BE2C (cell line): ENCODE results near the gene APOH.

Experiments used
- DNase-seq: peaks from one replicate; pipeline ENCODE4 v3.0.0-alpha.2; 2020
- H3K27me3 ChIP-seq: fragments of 250-450 bp; sonication (Bioruptor Pico); 2 replicates; pipeline ENCODE4 v1.5.1; 2020; ENCODE audit warnings: mild to moderate bottlenecking
- H3K36me3 ChIP-seq: fragments of 250-450 bp; sonication (Bioruptor Pico); 2 replicates; pipeline ENCODE4 v1.5.1; 2020; ENCODE audit warnings: mild to moderate bottlenecking
- H3K4me1 ChIP-seq: fragments of 250-450 bp; sonication (Bioruptor Pico); 2 replicates; pipeline ENCODE4 v1.5.1; 2020
- H3K4me3 ChIP-seq: 2 replicates; pipeline ENCODE4 v1.5.1; 2011; ENCODE audit warnings: low read depth, low read length
- H3K9me3 ChIP-seq: fragments of 250-450 bp; sonication (Bioruptor Pico); 2 replicates; pipeline ENCODE4 v1.5.1; 2020
- CTCF ChIP-seq: IDR thresholded peaks from 2 replicates; pipeline ENCODE4 v1.5.1; 2012; ENCODE audit warnings: mild to moderate bottlenecking, low read depth, low read length

APOH gene

GRCh38 chr17:66221343-66221742 lies 7.9 kb downstream of the APOH start:
- peaks cover 8% of the 10 kb centered on the region for H3K27me3 ChIP-seq
- no peaks in the 10 kb centered on the region for H3K9me3 ChIP-seq
- H3K4me1 ChIP-seq: no peaks in the 10 kb centered on the region
- no peak for TF ChIP-seq CTCF
- no peaks in the 10 kb centered on the region for H3K36me3 ChIP-seq
- no peak for DNase-seq
- H3K4me3 ChIP-seq: no peak overlapping the region

GRCh38 chr17:66220079-66220835 lies 9.0 kb downstream of the APOH start:
- H3K27me3 ChIP-seq: peaks cover 8% of the 10 kb centered on the region
- H3K4me3 ChIP-seq: no peak overlapping the region
- no peaks in the 10 kb centered on the region for H3K4me1 ChIP-seq
- TF ChIP-seq CTCF: no peak
- H3K36me3 ChIP-seq: no peaks in the 10 kb centered on the region
- DNase-seq: no peak
- no peaks in the 10 kb centered on the region for H3K9me3 ChIP-seq

GRCh38 chr17:66215529-66215911 lies 13.7 kb downstream of the APOH start:
- Histone ChIP-seq H3K4me1 (no peaks in the 10 kb centered on the region), H3K4me3 (no peak overlapping the region), H3K36me3 (no peaks in the 10 kb centered on the region), H3K9me3 (no peaks in the 10 kb centered on the region), H3K27me3 (peaks cover 3% of the 10 kb centered on the region; the same call in 1 of the 2 replicates)
- no peak for TF ChIP-seq CTCF
- DNase-seq: no peak

- TF ChIP-seq CTCF: no peak
- DNase-seq: no peak
Measured at GRCh38 chr17:66214884-66215528, 14.2 kb downstream of the APOH start.

GRCh38 chr17:66211047-66211810 lies 18.0 kb downstream of the APOH start:
- H3K27me3 ChIP-seq: no peaks in the 10 kb centered on the region
- no peak for TF ChIP-seq CTCF
- H3K36me3 ChIP-seq: no peaks in the 10 kb centered on the region
- no peaks in the 10 kb centered on the region for H3K9me3 ChIP-seq
- H3K4me1 ChIP-seq: no peaks in the 10 kb centered on the region
- no peak for DNase-seq
- no peak overlapping the region for H3K4me3 ChIP-seq

More at GRCh38 chr17:66214884-66215528, 14.2 kb downstream of the APOH start:
- no peak overlapping the region for H3K4me3 ChIP-seq
- H3K27me3 ChIP-seq: peaks cover 3% of the 10 kb centered on the region; the same call in 1 of the 2 replicates
- no peaks in the 10 kb centered on the region for H3K4me1 ChIP-seq
- H3K36me3 ChIP-seq: no peaks in the 10 kb centered on the region
- no peaks in the 10 kb centered on the region for H3K9me3 ChIP-seq
